KOPT-K1 (cell line): ENCODE data around the gene FAM187B.

ENCODE experiments used
- H3K27ac ChIP-seq: fragments of 200-600 bp; sonication (generic); 2 replicates; pipeline ENCODE4 v1.5.1; 2016; ENCODE audit warnings: antibody characterized with exemption, mild to moderate bottlenecking, low read depth, low read length; ENCODE audit not compliant: poor library complexity, severe bottlenecking
- H3K36me3 ChIP-seq: fragments of 200-600 bp; sonication (generic); 2 replicates; pipeline ENCODE4 v1.5.1; 2017; ENCODE audit warnings: antibody characterized with exemption, mild to moderate bottlenecking, low read length, moderate library complexity; ENCODE audit not compliant: insufficient read depth
- H3K9me3 ChIP-seq: fragments of 200-600 bp; sonication (generic); 2 replicates; pipeline ENCODE4 v1.5.1; 2017; ENCODE audit warnings: antibody characterized with exemption, low read length, mild to moderate bottlenecking; ENCODE audit not compliant: insufficient read depth, poor library complexity, severe bottlenecking

The FAM187B gene

GRCh38 chr19:35195830-35196229 lies 32.7 kb downstream of the FAM187B start:
- H3K27ac ChIP-seq = no peak overlapping the region
- H3K9me3 ChIP-seq = peaks cover 3% of the 10 kb centered on the region
- H3K36me3 ChIP-seq = no peaks in the 10 kb centered on the region

GRCh38 chr19:35194012-35194984 lies 34.2 kb downstream of the FAM187B start:
- peaks cover 3% of the 10 kb centered on the region for H3K9me3 ChIP-seq
- no peaks in the 10 kb centered on the region for H3K36me3 ChIP-seq
- H3K27ac ChIP-seq = no peak overlapping the region

DNA sequence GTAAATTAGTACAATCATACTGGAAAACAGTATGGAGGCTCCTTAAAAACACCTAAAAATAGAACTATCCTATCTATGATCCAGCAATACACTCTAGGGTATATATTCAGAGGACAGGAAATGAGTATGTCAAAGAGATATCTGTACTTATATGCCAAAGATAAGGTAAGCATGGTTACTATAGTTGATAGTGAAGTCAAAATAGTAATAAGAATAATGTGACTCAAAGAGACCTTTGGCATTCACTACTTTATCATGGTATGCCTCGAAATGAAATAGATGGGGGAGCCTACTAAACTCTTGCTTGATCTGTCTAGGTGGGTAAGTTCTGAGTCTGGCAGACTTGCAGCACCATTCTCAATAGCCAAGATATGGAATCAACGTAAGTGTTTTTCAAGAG lies 43.7 kb downstream of the FAM187B start:
- Histone ChIP-seq H3K27ac (no peak overlapping the region), H3K9me3 (no peaks in the 10 kb centered on the region), H3K36me3 (no peaks in the 10 kb centered on the region)

DNA sequence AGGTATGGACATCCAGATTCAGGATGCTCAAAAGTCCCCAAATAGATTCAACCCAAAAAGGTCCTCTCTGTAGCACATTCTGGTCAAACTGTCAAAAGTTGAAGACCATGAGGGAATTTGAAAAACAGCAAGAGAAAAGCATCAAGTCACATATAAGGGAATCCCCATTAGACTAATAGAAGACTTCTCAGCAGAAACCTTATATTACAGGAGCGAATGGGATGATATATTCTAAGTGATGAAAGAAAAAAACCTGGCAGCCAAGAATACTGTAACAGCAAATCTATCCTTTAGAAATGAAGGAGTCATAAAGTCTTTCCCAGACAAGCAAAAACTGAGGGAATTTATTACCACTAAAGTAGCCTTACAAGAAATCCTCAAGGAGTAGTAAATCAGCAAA lies 44.3 kb downstream of the FAM187B start:
- Histone ChIP-seq H3K36me3 (no peaks in the 10 kb centered on the region), H3K27ac (no peak overlapping the region), H3K9me3 (no peaks in the 10 kb centered on the region)

DNA sequence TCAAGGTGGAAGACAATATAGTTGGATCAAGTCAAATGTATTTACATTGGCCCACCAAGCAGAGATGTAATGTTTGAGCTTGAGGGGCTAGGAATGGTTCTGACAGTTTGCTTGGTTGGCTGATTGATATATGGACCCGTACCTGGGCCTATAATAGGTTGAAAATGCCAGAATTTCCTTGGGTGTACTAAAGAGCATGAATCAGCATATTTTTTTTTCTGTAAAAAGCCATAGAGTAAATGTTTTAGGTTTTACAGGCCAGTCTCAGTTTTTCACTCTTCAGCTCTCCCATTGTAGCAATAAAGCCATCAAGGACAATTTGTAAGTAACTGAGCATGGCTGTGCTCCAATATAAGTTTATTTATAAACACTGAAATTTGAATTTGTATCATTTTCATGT lies 47.2 kb downstream of the FAM187B start:
- Histone ChIP-seq H3K36me3 (no peaks in the 10 kb centered on the region), H3K9me3 (peaks cover 8% of the 10 kb centered on the region), H3K27ac (no peak overlapping the region)

DNA sequence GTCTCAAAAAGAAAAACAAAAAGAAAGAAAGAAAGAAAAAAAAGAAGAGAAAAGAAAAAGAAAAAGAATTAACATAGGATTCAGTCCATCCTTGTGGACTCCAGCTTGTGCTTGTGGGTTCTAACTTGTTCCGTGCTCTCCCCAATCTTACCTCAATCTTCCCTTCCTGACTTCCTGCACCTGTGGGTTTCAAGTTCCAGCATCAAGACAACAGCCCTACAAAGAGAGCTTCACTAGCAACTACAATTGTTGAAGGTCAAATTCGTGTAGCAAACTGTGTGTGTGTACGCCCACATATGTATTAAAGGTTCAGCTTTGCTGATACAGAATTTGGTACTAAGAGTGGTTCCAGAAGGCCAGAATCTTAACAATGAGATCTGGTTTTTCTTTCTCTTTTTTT lies 48.7 kb downstream of the FAM187B start:
- Histone ChIP-seq H3K27ac (peak overlapping the region; percentile 32), H3K36me3 (no peaks in the 10 kb centered on the region), H3K9me3 (peaks cover 8% of the 10 kb centered on the region)

- Histone ChIP-seq H3K27ac (no peak overlapping the region), H3K36me3 (no peaks in the 10 kb centered on the region)
Measured at GRCh38 chr19:35178701-35179100, 49.8 kb downstream of the FAM187B start.

DNA sequence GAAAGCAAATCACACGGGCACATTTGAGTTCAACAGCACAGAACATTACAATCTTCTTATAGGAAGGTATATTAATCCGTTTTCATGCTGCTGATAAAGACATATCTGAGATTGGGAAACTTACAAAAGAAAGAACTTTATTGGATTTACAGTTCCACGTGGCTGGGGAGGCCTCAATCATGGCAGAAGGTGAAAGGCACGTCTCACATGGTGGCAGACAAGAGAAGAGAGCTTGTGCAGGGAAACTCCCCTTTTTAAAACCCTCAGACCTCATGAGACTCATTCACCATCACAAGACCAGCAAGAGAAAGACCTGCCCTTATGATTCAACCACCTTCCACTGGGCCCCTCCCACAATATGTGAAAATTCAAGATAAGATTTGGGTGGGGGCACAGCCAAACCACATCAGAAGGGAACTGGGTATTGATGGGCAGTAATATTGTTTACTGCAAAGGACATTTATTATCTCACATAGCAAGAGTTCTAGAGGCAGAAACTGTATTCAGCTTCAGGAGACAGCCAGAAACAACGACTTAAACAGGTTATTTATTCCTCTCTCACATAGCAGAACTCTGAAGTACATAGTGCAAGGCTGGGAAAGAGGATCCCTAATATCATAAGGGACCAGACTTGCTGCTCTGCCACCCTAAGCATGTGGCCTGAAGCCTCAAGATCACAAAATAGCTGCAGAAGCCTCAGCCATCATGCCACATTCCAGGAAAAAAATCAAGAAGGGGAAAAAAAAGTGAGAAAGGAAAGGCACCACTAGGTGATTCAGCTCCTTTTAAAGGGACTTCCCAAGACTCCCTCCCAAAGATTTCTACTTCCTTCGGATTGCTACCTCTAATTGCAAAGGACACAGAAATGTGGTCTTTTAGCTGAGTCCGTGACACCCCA lies 50.9 kb downstream of the FAM187B start:
- Histone ChIP-seq H3K27ac (no peak overlapping the region), H3K36me3 (no peaks in the 10 kb centered on the region), H3K9me3 (peaks cover 8% of the 10 kb centered on the region)

More at GRCh38 chr19:35178701-35179100, 49.8 kb downstream of the FAM187B start:
- peaks cover 8% of the 10 kb centered on the region for H3K9me3 ChIP-seq

DNA sequence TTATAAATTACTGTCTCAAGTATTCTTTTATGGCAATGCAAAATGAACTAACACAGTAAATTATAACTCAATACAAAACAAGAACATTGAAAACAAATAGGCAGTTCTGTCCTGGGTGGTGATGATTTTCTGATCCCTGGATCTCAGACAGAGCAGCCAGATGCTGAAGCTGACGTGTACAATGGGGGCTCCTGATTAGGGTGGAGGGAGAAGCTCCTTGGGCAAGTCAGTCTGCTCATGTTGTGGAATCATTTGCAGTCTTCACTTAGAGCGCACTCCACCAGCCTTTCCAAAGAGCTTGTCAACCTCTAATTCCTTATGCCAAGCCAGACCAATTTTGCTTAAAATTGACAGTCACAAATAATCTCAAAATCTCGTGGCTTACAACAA lies 52.4 kb downstream of the FAM187B start:
- no peak overlapping the region for H3K27ac ChIP-seq
- peaks cover 8% of the 10 kb centered on the region for H3K9me3 ChIP-seq
- H3K36me3 ChIP-seq = no peaks in the 10 kb centered on the region
